GM21381 (cell line): Measurements from ENCODE around the gene NDRG4.

Experiments used
- ATAC-seq: cut with Tn5 transposase; IDR thresholded peaks from one replicate; pipeline ENCODE4 v1.9.1; 2021; ENCODE audit warnings: mild to moderate bottlenecking, moderate library complexity; ENCODE audit not compliant: unreplicated experiment

Gene NDRG4

DNA sequence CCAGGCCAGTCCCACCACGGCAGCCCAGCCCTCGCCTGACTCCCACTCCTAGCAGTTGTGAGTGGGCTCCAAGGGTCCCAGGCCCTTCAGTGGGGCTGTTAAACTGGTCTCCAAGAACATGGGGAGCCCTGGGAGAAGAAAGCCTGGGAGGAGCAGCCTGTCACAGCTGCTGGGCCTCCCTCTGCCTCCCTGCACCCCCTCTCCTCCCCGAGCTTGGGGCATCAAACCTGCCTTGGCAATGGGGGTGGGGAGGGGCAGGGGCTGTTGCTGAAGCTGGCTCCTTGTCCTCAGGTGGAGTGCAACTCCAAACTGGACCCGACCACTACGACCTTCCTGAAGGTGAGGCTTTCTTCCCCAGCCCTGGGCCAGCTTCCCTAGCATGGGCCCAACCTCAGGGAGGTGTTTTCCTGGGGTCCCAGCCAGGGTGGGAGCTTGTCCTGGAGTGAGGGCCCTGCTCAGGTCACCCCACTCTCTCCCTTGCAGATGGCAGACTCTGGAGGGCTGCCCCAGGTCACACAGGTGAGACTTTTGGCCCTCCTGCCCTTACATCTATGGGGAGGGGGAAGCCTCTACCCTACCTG, 8.8 kb downstream of the NDRG4 start:
- no peak for ATAC-seq

DNA sequence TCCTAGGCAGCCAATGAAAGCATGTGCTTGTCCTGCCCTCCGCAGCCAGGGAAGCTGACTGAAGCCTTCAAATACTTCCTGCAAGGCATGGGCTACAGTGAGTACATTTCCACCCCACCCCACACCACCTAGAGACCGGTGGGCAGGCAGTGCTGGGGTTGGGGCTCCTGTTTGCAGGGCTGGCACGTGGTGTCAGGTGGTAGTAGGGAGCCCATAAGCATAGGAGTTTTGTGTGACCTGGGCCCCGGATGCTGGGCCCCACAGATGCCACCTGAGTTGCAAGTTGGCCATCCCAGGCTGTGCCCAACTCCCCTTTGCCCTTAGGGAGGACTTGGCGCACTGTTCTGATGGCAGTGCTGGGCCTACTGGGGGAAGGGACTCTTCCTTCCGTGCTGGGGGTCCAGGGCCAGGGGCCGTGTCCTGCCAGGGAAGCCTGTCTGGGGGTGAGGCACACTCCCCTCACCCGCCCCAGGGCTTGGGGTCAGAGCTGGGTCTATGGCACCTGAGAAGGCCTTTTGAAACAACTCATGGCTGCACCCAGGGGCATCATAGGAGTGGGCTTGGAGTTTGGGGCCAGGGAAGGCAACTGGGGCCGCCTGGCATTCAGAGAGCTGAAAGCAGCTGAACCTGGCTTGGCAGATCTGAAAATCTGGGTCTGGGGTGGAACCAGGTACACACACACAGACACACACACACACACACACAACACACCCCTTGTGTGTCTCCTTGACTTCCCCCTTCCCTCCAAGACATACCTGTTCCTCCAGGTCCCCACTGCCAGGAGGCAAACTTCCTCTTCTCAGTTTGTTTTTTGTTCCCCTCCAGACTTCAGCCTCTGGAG, 9.5 kb downstream of the NDRG4 start:
- ATAC-seq, result no peak

DNA sequence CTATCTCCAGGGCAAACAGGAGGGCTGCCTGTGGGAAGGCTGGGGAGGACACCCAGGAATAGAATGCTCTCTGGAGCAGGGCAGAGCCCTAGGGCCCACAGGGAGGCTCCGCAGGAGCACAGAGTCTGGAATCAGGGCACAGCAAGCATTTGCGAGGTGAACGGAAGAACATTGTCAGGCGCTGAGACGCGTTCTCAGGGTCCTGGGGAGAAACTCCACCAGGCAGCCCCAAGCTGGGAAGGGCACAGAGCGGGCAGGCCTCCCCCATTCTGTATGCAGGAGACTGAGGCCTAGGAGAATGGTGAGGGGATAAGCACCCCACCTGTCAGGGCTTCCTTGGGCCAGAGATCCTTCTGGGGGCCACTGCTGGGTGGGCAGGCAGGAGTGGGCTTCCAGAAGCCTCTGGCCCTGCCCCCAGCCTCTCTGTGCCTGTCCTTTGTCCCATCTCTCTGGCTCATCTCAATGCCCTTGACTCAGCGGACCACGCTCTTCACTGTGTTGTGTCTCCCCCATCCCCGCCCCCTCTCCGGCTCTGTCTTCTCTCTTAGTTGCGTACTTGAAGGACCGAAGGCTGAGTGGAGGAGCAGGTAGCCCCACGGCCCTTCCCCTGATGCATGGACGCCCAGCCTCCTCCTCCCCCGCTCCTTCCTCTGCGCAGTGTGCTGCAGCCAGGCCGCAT, 10.3 kb downstream of the NDRG4 start:
- no peak for ATAC-seq

DNA sequence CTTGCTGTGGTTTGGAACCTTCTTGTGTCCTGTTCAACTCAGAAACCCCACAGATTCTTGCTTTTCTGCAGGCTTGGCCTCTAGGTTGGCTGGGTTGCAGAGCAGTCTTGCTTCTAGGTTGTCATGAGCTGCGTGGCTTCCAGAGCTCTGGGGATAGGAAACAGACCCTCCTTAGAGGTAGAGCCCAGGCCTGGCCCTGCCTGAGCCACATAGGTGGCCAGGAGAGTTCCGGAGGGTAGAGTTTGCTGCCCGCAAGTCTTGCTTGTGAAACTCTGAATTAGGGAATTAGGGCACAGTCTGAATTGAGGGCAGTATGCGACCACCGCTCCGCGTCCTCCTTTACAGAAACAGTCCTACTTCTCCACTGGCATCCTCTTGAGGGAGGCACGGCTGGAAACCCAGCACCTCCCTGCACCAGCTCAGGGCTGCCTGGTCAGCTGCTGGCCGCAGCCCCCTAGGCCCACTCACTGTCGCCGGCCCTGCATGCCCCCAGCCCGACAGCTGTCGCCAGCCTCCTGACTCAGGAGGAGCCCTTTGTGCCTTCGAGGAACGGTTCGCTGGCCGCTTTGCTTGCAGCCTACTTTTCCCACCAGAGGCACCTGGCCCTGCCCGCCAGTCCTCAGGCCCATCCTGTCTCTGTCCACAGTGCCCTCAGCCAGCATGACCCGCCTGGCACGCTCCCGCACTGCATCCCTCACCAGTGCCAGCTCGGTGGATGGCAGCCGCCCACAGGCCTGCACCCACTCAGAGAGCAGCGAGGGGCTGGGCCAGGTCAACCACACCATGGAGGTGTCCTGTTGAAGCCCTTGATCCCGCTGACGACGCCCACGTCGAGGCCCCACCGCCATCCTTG, 11.1 kb downstream of the NDRG4 start:
- ATAC-seq, result no peak

DNA sequence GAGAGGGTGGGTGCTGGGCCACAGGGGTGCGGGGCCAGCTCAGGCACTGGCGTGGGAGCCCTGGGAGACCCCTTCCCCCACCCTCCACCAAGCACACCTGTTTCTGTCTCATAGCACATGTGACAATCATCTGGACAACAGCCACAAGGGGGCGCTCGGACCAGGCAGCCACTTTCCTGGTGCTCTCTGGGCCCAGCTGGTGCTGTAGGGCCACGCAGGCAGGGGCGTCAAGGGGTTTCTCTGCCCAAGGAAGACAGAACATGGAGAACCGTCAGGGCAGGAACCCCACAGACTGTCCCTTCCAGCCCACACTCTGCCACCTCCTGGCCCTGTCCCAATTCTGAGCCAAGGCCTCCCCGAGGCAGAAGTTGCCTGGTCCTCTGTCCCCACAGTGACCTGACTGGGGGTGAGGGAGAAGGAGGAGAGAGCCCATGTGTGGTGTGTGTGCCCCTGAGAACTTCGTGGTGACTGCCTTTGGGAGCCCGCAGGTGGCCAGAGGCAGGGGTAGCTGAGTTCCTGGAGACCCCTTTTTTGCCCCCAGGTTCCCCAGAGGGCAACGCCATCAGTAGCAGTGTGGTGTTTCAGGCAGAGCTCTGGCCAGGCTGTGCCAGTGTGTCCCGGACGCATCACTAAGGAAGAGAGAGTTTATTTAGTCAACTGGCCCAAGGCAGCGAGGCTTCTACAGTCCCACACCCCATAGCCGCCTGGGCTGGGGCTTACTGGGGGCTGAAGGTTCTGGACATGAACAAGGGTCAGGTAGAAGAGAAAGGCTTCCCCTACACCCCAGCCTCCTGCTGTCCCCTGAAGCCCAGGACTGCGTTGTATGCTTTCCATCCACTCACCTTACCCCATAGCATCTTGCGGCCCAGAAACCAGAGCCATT, 12.2 kb downstream of the NDRG4 start:
- ATAC-seq, result no peak

DNA sequence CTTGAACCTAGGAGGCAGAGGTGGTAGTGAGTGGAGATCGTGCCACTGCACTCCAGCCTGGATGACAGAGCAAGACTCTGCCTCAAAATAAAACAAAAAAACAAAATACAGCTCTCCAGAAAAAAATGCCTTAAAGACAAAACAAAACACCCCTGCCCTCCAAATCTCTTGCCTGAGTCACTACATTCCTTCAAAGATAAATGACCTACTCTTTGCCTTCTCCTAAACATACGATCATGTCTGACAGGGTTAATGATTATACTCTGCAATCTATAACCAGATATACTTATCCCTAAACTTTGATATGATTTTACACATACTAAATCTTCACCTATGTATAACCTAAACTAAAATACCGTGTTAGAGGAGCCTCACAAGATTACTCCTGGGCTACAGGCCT, 13.9 kb downstream of the NDRG4 start:
- no peak for ATAC-seq

DNA sequence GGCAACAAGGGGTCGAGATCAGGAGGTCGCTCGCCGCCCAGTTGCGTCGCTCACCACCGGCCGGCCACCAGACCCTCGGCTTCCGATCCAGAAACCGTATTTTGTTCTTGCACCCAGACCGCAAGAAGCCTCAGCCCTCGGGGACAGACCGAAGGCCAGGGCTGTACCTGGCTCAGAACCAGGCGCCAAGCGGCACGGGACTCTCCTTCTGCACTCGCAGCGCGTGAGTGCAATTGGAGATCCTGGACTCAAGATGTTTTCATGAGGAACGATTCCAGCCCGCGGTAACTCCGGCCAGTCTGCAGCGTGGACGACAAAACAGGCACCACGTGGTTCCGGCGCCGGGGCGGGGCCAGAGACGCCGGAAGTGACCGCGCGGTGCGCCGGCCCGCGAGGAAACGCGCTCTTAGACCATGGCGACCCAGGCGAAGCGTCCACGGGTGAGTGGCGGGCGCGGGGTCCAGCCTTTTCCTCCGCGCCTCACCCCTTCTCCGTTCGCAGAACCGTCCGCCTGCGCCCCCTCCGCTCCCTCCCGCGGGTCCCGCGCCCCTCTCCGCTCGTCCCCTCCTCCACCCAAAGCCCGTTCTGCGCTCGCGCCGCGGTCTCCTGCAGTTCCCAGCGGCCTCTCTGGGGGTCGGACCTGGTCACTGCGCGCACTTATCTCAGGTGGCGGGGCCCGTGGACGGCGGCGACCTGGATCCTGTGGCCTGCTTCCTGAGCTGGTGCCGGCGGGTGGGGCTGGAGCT, 15.4 kb downstream of the NDRG4 start, which contains the start of gene SETD6:
TSS of gene SETD6 (plus strand) at position 393 of the 746 bp plus-strand sequence. CDS start at position 414, 21 bp downstream.
- ATAC-seq, result peak; percentile 66

DNA sequence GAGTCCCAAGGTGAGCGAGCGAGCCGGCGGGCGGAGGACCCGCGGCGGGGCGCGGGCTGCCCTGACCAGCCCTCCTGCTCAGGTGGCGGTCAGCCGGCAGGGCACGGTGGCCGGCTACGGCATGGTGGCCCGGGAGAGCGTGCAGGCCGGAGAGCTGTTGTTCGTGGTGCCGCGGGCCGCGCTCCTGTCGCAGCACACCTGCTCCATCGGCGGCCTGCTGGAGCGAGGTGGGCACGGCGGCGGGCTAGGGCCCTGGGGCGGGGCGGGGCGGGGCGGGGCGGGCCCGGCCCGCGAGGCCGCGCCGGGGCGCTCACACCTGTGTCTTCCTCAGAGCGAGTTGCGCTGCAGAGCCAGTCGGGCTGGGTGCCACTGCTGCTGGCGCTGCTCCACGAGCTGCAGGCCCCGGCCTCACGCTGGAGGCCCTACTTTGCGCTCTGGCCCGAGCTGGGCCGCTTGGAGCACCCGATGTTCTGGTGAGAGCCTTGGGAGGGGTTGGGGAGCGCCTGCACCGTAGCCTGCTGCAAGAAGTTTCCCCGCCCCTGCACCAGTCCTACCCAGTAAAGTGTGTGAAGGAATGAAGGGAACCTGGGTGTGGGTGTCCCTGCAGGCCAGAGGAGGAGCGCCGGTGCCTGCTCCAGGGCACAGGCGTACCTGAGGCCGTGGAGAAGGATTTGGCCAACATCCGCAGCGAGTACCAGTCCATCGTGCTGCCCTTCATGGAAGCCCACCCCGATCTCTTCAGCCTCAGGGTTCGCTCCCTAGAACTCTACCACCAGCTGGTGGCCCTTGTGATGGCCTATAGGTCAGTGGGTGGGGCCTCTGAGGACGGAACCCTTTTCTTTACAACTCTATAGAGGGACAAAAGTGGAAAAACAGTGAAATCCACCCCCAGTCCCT, 16.2 kb downstream of the NDRG4 start:
- ATAC-seq, result peak; percentile 41

DNA sequence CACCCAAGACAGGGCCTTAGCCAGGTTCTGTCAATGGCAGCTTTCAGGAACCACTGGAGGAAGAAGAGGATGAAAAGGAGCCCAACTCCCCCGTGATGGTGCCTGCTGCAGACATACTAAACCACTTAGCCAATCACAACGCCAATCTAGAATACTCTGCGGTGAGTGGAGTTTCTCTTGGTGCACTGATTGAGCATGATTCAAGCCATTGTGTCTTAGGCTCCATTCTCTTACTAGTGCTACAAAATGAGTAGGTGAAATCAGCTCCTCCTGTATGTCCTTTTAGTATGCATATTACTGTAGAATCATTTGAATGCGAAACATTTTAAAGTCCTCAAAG, 16.8 kb downstream of the NDRG4 start:
- ATAC-seq, result no peak

DNA sequence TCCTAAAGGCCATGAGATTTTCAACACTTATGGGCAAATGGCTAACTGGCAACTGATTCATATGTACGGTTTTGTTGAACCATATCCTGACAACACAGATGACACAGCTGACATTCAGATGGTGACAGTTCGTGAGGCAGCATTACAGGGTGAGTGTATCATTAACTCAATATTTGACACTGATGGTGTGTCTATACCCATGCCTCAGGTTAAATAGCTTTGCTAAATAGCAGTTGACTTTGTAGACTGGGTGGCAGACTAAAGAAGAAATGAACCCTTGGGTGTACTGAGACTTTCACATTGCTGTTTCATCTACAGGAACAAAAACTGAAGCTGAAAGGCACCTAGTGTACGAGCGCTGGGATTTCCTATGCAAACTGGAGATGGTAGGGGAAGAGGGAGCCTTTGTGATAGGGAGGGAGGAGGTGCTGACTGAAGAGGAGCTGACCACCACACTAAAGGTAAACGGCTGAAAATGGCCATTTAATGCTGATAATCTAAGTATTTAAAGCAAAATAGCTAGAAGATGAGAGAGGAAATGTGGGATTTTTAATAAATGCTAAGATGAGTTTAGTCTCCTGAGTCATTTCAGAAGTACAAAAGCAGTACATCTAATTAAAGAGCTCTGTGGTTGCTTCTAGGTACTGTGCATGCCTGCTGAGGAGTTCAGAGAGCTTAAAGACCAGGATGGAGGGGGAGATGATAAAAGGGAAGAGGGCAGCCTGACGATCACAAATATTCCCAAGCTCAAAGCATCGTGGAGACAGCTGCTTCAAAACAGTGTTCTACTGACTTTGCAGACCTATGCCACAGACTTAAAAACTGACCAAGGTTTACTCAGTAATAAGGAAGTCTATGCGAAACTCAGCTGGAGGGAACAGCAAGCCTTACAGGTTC, 18.4 kb downstream of the NDRG4 start:
- ATAC-seq, result peak; percentile 32

DNA sequence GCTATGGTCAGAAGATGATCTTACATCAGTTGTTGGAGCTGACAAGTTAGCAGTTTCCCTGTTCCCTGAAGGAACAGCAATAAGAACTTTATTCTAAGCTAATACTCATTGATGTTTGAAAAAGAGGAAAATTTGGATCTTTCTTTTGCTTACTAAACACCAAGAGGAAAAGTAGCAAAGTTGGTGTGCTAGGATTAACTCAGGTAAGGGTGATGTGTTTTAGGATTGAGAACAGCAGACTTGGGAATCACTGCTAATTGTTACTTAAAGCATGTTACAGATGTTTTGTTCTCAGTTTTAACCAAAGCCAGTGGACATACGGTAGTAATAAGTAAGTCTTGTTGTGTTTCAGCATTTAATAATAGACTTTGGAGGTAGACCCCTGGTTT, 19.0 kb downstream of the NDRG4 start:
- no peak for ATAC-seq

DNA sequence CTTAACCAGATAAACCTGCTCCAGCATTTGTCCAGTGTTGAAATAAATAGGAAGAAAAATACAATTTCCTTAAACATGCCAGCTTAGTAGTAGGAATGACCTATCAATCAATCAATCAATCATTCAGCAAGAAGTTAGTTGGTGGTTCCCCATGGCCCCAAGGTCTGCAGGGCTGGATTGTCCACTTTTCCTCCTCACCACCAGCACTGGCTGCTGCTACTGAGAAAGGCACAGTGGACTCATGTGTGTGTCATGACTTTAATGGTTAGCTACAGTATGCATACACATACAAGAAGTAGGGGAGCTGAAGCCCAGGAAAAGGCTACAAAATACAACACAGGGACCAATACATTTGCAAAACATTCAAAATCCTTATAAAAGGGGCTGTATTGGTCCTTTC, 19.8 kb downstream of the NDRG4 start:
- ATAC-seq, result no peak

DNA sequence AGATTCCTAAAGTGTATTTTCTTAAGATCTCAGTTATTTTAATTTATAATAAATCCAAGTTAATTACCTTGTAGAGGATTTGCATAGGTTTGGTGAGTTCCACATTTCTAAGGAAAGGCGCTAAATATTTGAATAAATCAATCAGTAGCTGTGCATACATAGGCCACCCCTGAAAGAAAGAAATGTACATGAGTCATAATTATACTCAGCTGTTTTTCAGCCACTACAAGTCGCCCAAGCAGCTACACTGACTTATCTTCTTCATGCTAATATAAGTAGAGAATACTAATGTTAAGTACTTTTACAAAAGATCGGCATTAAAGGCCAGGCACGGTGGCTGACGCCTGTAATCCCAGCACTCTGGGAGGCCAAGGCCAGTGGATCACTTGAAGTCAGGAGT, 30.2 kb downstream of the NDRG4 start:
- no peak for ATAC-seq

DNA sequence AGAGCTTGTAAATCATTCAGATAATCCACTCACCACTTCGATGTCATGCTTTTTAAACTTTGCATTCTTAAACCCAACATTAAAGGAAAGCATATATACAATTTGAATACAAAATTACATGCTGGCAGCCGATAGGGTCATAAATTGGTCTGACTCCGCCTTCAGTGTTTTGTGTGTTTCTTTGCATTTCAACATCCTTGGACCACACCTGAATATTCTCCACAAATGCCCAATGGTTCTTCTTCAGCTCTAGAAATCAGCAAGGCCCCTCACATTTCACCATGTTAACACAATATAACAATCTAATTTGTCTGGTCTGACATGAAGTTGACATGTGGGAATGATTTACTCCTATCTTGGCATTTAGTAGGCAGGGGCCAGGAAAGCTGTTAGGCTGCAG, 32.5 kb downstream of the NDRG4 start:
- ATAC-seq, result no peak

DNA sequence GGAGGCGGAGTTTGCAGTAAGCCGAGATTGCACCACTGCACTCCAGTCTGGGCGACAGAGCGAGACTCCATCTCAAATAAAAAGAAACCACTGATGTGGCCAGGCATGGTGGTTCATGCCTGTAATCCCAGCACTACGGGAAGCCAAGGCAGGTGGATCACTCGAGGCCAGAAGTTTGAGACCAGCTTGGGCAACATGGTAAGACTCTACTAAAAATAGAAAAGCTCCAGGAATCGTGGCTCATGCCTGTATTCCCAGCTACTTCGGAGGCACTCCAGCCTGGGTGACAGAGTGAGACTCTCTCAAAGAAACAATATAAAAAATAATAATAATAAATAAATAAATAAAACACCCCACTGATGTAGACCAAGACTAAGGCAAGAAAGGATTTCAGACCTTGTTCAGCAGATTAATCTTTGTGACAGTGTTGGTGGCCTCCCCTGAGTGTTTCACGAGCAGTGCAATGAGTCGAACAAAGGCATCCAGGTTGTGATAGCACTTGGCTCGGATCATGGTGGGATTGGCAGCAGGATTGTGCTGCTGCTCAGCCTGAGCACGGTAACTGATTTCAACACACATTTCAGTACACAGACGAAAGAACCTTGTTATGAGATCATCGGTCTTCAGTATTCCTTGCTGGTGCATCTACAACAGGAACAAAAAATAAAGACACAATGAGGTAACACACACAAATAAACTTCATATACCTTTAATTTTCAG, 34.0 kb downstream of the NDRG4 start:
- no peak for ATAC-seq

DNA sequence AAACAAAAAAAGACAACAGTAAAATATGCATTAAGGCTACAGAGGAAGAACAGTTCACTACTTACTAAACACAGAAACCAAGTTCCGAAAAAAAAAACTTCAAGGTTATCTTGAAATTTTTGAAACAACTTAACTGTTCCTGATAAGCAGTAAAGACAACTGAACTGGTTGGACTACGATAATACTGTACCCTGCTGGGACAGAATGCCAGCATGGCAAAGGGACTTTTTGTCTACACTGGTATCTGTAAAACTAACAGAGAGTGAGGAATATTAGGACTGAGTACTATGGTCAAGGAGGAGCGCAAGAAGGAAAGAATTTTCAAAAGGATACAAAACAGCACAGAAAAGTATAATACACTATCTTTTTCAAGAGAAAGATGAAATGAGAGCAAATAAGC, 35.2 kb downstream of the NDRG4 start:
- ATAC-seq, result no peak

DNA sequence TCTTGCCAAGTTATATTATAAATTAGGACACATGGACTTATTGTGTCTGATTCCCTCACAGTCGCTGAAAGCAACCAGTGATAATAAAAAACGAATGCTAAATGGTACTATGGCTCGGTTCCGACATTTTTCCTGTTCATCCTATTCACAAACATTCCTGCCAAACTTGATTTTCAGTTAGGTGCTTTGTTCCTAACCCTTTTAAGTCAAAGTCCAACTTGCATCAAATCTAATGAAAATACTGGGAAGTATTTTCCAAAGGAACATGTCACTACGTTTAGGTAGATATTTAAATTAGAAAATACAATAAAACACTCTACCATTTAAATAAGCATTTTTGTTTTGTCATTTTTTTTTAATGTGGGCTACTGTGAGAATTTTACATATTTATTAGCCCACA, 36.3 kb downstream of the NDRG4 start:
- no peak for ATAC-seq
